NCI-H345 (cell line): ENCODE measurements around the gene CARTPT.

Source experiments
- DNase-seq: peaks from one replicate; lab custom pipeline; 2025; lab: John Stamatoyannopoulos, UW

CARTPT gene

GRCh38 chr5:71719063-71719964 lies at the start of gene CARTPT:
Gene CARTPT (plus strand): TSS chr5:71719275. CDS start chr5:71719294, 19 bp downstream.
- peak; percentile 3 for DNase-seq

GRCh38 chr5:71677977-71678376 lies 41.1 kb upstream of the CARTPT start:
- no peak for DNase-seq

- DNase-seq: no peak
Observed at GRCh38 chr5:71679714-71680113, 39.4 kb upstream of the CARTPT start.

- no peak for DNase-seq
Observed at GRCh38 chr5:71680510-71680909, 38.6 kb upstream of the CARTPT start.

- DNase-seq: no peak
Observed at GRCh38 chr5:71681296-71681695, 37.8 kb upstream of the CARTPT start.

- DNase-seq: no peak
Observed at GRCh38 chr5:71684309-71684708, 34.8 kb upstream of the CARTPT start.

GRCh38 chr5:71693828-71694427 lies 25.1 kb upstream of the CARTPT start:
- DNase-seq: no peak

GRCh38 chr5:71695071-71695470 lies 24.0 kb upstream of the CARTPT start:
- DNase-seq: no peak

- no peak for DNase-seq
Observed at GRCh38 chr5:71695595-71695994, 23.5 kb upstream of the CARTPT start.

- no peak for DNase-seq
Observed at GRCh38 chr5:71697967-71698366, 21.1 kb upstream of the CARTPT start.

- no peak for DNase-seq
Observed at GRCh38 chr5:71699233-71699632, 19.8 kb upstream of the CARTPT start.

GRCh38 chr5:71699751-71700150 lies 19.3 kb upstream of the CARTPT start:
- DNase-seq: no peak

GRCh38 chr5:71700803-71701202 lies 18.3 kb upstream of the CARTPT start:
- no peak for DNase-seq

GRCh38 chr5:71701407-71701806 lies 17.7 kb upstream of the CARTPT start:
- no peak for DNase-seq

GRCh38 chr5:71703941-71704340 lies 15.1 kb upstream of the CARTPT start:
- DNase-seq: no peak

GRCh38 chr5:71705421-71705820 lies 13.7 kb upstream of the CARTPT start:
- DNase-seq: no peak

GRCh38 chr5:71706906-71707305 lies 12.2 kb upstream of the CARTPT start:
- no peak for DNase-seq

- no peak for DNase-seq
Observed at GRCh38 chr5:71711610-71712009, 7.5 kb upstream of the CARTPT start.

- DNase-seq: no peak
Observed at GRCh38 chr5:71714911-71715310, 4.2 kb upstream of the CARTPT start.

- no peak for DNase-seq
Observed at GRCh38 chr5:71727978-71728377, 8.9 kb downstream of the CARTPT start.

- DNase-seq: no peak
Observed at GRCh38 chr5:71731015-71731414, 11.9 kb downstream of the CARTPT start.

GRCh38 chr5:71732011-71732410 lies 12.9 kb downstream of the CARTPT start:
- no peak for DNase-seq

GRCh38 chr5:71734141-71734540 lies 15.1 kb downstream of the CARTPT start:
- peak; percentile 2 for DNase-seq
